ENCODE measurements around the gene UQCC2.

Gene UQCC2

GRCh38 chr6:33725222-33725621 is 13.7 kb upstream of the UQCC2 start:
- DNase-seq: no peak

- DNase-seq: no peak
These were observed 12.9 kb upstream of the UQCC2 start for GRCh38 chr6:33724102-33725023.

GRCh38 chr6:33723371-33724085 is 12.0 kb upstream of the UQCC2 start:
- DNase-seq: no peak

- DNase-seq: no peak
These were observed 10.7 kb upstream of the UQCC2 start for GRCh38 chr6:33722103-33722623.

DNA sequence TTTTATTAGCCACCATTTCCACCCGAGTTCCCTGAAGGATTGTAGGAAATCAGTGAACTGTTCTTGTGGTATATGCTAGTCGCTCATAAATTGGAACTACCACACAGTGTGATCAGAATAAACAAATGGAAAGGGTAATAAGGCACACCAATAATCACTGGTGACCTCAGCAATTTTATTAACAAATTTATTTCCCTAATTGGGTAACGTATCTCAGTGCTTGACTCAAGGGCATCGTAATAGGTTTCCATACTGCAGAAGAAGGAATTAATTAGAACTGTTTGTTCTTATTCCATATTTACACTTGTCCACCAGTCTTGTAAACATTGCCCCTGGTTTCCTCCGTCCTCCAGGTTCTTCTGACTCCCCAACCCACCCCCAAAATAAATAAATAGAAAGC is 10.0 kb upstream of the UQCC2 start:
- no peak for DNase-seq

GRCh38 chr6:33720998-33721397 is 9.5 kb upstream of the UQCC2 start:
- DNase-seq: no peak

DNA sequence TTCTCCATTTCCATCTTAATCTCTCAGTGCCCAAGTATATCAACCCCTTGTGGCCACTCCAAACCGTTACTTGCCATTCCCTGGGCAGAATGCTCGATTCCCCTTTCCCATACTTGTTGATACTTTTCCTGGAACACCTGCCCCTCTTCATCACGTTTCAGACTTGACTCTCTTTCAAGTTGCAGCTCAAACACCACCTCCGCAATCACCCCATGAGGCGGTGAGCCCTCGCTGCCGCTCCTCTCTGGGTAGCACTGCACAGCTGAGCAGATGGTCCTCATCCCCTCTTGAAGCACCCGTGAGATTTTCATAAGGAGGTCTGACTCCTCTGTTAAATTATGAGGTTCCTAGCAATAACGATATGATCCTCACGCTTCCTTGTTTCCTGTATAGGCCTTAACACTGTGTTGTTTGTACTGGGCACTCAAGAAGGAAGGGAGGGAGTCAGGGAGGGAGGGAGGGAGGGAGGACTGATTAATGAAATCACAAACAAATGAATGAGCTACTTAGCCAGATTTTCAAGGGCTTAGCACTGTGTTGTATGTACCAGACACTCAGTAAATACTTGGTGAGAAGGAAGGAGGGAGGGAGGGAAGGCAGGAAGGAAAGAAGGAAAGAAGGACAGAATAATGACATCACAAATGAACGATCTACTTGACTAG is 8.0 kb upstream of the UQCC2 start:
- no peak for DNase-seq

DNA sequence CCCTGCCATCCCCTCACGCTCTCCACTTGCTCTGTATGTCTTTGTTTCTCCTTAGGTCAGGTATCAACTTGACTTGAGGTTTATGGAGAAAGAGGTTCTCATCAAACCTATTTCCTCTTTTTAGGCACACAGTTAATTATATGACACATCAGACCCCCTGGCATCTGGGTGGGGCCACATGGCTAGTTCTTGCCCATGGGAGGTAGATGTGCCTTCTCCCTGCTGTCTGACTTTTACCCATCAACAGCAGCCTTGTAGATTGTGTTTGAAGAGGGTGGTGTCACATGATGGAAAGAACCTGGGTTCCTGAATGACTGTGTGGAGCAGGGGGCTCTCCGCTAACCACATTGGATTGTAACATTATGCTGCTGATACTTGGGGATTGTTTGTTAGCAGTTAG is 7.2 kb upstream of the UQCC2 start:
- no peak for DNase-seq

DNA sequence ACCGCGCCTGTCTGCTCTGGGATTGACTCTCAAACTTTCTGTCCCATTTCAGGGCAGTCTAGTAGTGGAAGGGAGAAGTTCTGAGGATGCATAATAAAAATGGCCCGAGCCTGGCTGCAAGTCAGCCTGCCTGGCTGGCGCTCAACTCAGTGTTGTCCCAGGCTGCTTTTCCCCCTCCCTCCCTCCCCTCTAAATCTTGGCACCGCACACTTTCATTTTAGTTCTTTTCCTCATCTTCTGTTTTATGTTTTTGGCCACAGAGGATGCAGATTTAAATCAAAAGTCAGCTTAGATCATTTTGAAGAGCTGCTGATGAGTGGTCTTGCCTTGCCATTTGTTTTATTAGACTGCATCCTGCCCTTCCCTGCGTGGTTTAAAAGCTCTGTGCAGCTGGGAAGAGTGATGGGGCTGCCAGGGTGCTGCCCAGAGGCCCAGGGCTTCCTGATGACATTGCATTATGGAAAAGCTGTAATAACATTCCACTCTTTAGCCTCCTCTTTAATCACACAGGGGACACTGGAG is 6.5 kb upstream of the UQCC2 start:
- no peak for DNase-seq

DNA sequence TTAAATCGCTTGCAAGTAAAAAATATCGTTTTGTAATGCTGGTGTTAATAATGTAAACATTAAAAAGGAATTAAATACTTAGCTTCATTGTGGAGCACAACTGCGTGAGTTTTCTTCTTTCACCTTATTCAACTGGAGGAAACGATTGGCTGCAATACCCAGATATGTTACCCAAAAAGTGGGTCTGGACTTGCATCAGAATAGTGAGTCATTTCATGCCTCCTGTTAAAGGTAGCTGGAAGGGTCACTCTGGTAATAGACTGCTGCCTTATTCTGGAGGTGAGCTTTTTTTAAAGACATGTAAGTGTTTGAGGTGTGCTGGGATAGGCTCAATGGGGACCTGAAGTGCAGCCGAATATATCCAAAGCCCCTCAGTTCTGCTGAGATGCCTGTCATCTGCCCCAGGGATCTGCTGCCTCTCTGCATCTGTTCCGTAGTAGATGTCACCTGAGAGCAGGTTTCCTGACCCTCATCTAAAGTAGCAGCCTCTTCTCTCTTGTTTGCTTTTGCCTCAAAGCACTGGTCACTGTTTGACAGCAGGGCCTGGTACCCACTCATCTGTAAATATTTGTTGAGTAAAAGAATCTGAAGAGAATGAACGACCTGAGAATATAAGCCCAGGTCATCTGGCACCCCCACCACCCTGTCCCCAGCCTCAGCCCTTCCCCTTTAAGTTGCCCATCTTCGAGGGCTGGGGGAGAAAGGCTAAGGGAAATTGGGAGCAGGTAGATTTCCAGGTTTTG is 5.6 kb upstream of the UQCC2 start:
- DNase-seq: no peak

DNA sequence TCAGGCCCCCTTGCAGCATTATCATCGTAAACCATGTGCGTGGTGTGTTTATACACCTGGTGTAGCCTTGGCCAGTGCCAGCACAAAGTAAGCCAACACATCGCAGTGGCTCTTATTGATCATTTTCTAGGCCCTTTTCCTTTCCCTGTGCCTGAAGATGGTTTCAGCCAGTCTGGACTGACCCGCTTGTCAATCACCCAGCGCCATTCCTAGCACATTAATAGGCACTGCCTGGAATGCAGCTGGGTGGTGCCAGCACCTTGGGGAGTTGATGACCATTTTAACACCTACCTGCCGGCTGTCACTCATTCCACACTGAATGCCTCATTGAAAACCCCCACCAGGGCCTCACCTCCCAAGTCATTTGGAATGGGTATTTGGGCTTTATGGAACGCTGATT is 4.9 kb upstream of the UQCC2 start:
- DNase-seq: no peak

DNA sequence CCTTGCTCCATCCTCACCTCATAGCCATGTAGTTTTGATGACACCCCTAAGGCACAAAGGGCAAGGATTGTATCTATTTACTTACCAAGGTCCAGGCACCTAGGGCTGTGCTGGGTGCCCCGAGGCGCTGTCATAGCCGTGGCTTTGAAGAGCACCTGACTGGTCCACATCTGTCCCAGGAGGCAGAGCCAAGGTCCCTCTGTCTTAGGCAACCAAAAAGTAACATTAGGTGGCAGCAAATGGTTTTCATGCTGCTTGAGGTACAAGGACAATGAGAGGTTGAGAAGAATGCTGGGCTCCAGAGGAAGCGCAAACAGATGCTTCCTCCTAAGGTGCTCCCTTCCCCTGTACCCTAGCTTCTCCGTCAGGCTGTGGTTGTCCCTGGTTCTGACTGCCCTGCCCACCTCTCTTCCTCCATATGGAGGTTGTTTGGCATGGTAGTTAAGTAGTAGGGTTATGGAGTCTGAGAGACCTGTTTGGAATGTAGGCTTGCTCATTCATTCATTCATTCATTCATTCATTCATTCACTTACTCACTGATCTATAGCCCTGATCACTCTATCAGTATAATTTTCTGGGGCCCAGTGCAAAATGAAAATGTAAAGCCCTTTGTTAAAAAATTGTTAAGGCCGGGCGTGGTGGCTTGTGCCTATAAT is 3.0 kb upstream of the UQCC2 start:
- DNase-seq: no peak

- no peak for DNase-seq
These were observed 2.3 kb upstream of the UQCC2 start for GRCh38 chr6:33713786-33714185.

GRCh38 chr6:33712914-33713313 is 1.4 kb upstream of the UQCC2 start:
- no peak for DNase-seq

GRCh38 chr6:33710296-33711121 is 991 bp downstream of the UQCC2 start:
- DNase-seq: no peak

DNA sequence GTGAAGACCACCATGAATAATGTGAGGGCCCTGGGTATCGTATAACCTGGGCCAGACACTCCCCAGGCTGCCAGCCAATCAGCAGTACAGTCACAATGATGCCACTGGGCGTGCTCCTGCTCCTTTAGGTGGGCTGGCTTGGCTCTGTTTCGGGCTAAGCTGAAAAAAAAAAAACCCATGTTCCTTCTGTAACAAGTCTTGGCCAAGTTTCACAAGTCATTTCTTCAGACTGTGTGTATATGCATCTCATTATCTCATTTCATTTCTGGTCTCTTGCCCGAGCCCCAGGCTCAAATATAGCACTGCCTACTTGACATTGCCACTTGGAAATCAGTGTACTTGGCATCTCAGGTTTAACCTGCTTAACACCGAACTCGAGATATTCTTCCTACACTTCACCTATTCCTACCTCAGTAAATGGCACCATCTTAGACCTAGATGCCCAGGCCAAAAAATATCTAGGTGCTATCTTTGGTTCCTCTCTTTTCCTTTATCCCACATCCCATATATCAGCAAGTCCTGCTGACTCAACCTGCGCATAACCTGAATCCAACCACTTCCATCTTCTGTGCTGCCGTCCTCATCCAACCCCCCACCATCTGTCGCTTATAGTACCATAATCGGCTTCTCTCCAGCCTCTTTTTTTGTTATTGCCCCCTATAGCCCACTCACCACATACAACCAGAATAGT is 1.8 kb downstream of the UQCC2 start:
- DNase-seq: no peak

- no peak for DNase-seq
These were observed 2.8 kb downstream of the UQCC2 start for GRCh38 chr6:33708516-33709204.

DNA sequence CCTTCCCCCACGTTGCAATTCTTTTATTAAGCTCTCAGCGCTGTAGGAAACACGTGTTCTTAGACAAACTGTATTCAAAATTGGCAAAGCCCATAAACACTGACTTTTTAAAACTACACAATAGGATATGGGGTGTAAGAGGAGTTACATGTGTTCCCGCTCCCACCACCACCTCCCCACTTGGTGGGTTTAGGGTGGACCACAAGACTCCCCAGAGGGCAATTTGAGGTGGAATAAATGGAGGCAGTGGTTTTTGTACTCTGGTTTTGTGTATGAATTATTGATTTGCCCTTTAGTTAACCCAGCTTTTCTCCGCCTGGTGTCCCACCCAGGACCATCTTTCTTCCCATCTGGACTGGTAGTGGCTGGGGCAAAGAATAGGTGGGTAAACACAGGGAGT is 3.7 kb downstream of the UQCC2 start:
- no peak for DNase-seq

DNA sequence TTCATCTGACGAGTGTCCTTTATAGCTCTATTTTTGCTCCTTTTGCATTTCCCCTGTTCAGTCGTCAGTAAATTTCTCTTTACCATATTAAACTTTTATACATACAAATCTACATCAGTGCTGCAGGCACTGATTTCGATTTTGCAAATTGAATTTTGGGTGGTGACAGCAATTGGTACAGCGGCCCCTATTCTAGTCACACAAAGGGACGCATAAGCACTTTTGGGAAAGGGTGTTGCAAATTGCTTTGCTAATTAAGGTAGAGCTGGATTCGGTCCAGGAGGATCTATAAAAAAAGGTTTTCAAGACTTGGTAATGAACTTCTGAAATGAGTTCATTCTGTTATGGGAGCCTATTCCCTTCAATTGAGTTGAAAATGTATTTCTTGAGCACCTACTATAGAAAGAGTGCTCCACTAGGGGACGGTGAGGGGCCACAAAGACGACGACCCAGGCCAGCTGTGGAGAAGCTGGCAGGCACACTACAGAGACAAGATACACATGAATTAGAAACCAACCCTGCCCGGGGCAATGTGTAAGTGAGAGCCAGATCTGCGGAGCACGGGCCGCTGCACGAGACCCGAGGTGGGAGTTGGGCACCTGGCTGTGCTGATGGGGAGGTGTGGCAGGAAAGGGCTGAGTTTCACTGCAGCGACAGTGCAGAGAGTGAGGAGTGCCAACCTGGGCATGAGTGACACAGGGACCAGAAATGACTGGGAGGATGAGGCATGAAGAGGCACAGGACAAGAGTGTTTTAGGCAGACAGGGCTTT is 5.4 kb downstream of the UQCC2 start:
- DNase-seq: no peak

Data from activated CD8-positive, alpha-beta memory T cell treated with anti-CD3 and anti-CD28 coated beads, Interleukin-2, amount 50 U/mL, for 4 hours (primary cell).